NCI-H82 treated with DMSO at 0.1 percent for 48 hours (cell line): ENCODE results near the gene MGAM2.

Source experiments
- DNase-seq: peaks from one replicate; lab custom pipeline; 2025; ENCODE audit not compliant: unreplicated experiment; lab: John Stamatoyannopoulos, UW

Gene MGAM2

DNA sequence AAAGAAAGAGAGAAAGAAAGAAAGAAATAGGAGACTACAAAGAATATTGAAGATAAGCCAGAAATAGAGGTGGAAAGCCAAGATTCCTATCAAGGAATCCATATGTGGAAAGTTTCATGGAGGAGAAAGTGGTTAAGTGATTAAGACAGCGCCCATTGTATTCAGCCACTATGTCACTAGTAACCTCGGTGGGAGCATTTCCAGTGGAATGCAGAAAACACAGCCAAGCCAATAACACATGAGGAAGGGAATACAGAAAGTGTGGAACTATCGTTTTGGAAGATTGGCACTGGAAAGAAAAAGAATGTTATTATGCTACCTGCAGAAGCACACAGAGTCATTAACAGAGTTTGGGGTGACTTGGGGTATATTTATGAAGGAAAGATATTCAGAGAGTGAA is 2.7 kb downstream of the MGAM2 start:
- DNase-seq = no peak

- no peak for DNase-seq
Observed at GRCh38 chr7:142120524-142120923, 9.0 kb downstream of the MGAM2 start.

DNA sequence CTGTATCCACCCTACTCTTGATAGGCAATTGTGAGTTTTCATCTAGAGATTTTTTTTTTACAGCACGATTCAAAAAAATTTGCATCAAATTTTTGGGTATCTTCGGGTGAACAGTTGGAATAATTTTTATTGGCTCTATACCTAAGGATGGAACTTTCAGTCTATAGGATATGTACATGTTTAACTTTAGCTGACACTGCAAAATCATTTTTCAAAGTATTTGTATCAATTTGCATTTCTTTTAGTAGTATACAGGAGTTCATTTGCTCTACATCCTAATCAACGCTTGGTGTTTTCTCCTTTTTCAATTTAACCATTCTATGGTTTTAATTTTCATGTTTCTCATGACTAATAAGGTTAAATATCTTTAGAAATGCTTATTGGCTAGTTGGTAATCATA is 11.7 kb downstream of the MGAM2 start:
- DNase-seq = no peak

- DNase-seq = no peak
Observed at GRCh38 chr7:142125256-142125955, 13.9 kb downstream of the MGAM2 start.

- no peak for DNase-seq
Observed at GRCh38 chr7:142130267-142130666, 18.7 kb downstream of the MGAM2 start.

GRCh38 chr7:142131439-142132185 is 20.1 kb downstream of the MGAM2 start:
- DNase-seq = no peak

DNA sequence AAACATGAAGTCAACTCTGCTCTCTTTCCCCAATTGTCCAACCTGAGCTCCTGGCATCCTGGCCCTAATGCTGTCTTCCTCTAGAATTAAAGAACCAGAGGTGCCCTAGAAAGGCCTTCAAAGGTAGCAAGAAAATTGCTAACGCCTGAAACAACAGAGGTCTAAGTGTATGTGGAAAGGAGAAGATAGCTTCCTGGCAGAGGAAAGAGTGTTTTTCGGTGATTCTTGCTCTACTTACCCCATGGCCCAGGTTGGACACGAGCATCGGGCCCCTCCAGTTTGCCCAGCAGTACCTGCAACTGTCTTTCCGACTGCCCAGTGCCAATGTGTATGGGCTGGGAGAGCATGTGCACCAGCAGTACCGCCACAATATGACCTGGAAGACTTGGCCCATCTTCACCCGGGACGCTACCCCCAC is 22.2 kb downstream of the MGAM2 start:
- DNase-seq = no peak

DNA sequence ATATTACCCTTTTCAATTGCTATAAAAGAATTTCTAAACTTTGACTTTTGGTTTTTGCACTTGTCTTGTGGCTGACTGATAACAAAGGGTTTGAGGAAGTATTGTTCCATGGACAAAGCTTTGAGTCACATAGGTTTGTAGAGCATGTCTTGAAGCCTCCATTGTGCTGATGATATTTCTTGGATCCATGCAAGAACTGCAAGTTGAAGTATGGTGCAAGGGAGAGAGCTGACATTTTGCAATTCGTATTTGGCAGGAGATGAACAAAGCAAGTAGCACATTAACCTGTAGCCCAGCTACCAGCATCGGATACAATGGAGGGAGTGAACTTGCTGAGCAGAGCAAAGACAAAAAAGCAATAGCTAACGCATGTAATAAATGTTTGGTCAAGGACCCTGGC is 23.4 kb downstream of the MGAM2 start:
- no peak for DNase-seq

- DNase-seq = no peak
Observed at GRCh38 chr7:142138996-142139395, 27.5 kb downstream of the MGAM2 start.

DNA sequence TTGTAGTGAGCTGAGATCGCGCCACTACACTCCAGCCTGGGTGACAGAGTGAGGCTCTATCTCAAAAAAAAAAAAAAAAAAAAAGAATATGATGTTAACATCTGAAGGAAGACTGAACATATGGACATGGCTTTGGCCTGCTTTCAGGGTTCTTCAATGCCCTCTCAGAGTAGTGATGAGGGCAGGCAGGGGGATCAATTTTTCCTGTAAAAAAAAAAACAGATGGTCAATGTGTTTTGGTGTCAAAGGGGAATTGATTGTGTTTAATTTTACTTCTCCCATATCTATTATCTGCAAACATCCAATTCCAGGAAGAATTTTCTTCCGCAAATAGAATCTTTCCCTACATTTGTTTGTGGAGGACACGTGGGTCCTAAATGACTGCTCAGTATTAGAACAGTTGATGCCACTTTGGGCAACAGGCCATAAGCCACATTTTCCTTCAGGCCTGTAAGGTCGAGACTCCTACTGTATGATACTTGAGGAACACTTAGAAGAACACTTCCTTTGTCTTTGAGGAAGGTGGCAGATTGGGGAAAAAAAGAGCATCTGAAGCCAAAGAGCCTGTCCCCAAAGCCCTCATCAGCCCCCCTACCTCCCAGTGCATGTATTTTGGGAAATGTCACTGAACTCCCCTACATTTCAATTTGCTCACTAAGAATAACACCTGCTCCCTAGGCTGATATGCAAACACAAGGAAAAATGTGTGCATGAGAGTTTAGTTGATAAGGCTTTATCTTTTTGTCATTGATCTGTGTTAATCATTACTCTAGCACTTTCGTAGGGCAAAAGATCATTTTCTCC is 28.3 kb downstream of the MGAM2 start:
- no peak for DNase-seq

DNA sequence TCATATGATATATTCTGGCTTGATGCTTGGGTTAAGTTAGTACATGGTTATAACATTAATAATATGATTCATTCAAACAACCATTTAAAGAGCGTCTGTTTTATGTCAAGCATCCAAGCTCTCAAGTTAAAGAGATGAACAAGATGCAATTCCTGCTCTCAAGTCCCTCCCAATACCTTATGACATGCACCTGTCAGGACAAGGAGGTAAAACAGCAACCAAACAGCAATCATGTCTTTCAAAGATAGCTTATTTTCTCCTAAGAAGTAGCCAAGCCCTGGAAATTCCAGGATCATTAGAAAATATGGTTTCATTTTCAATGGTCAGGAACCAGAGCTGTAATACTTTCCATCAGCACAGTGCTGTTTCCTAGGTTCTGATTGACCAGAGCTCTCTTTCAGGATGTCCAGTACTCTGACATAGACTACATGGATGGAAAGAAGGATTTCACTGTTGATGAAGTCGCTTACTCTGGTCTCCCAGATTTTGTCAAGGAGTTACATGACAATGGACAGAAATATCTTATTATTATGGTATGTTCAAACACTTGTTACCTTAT is 29.0 kb downstream of the MGAM2 start:
- no peak for DNase-seq

- DNase-seq = no peak
Observed at GRCh38 chr7:142142702-142143101, 31.2 kb downstream of the MGAM2 start.

GRCh38 chr7:142146124-142146523 is 34.6 kb downstream of the MGAM2 start:
- DNase-seq = no peak

DNA sequence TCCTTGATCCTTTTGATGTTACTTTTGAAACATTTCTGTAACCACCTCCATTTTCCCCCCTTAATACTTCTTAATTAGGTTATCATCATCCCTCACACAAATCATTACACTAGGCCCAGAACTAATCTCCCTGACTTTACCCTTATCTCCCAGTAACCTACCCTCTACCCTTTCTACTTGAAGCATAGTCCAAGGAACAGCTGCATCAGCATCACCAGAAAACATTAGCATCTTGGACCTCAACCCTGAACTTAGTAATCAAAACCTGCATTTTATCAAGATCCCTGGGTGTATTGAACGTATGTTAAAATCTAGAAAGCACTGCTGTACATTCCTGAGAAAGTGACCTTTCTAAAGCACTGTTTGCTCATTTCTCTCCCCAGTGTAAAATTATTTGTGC is 38.8 kb downstream of the MGAM2 start:
- DNase-seq = no peak

GRCh38 chr7:142150869-142151268 is 39.4 kb downstream of the MGAM2 start:
- DNase-seq = no peak

DNA sequence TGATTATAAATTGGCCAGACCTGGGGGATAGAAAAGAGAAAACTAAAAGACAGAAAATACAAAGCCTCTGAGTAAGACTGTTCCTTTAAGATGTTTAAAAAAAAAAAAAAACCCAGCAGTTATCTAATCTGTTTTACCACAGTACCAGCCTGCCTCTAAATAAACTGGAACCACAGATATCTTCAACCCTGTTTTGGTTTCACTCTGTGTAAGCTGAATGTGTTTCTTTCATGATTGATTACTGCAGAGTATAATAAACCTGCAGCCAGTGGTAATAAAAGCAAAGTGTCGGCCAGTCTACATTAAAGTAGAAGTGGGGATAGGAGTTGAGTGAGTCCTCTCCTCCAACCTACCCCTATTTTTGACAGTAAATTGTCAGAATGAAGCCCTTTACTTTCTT is 40.6 kb downstream of the MGAM2 start:
- no peak for DNase-seq

- DNase-seq = peak; percentile 30
Observed at GRCh38 chr7:142153400-142153799, 41.9 kb downstream of the MGAM2 start.

DNA sequence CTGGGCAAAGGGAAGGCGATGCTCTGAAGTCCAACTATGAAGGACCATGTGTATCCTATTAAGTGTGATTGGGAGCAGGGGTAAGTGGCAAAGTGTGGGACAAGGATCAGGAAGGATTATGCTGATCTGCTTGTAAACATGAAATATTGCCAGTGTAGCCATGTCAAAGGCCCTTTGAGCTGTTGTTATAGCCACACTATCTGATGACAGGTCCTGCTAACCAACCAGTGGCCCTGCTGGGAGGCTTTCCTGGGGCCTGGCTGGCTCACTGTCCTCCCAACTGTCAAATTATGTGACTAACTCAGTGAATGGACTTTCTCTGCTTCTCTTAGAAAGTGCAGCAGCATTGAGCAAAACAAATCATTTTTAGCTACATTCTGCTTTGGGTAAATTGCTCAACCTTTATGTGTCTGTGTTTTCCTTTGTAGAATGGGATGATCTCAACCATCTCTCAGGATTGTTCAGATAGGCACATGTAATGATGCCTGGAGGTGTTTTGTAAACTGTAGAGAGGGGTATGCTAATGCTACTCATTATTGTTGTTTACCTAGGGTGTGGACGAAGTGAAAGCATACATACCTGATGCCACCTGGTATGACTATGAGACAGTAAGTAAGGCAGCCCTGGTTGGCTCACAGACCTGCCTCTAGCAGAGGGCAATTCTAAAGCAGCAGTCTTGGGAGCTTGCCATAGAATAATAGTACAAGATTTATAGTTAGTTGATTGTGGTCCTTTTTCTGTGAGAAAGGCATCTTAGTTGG is 47.4 kb downstream of the MGAM2 start:
- DNase-seq = peak; percentile 58

DNA sequence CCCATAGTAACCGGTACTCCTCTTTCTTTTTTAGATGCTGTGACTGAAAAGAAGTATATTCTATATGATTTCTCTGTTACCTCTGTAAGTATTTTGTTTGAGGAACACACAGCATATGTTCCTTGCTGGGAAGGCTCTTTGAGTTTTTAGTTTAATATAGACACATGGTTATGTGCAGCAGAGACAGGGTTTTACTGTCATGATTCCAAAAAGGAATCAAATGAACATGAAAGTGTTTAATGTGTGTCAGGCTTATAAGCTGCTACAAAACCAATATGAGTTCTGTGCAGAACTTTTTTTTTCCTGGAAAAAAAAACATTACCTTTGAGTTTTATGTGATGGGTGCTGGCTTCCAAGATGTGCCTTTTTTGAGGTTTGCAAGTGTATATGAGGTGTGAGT is 50.4 kb downstream of the MGAM2 start:
- DNase-seq = no peak

DNA sequence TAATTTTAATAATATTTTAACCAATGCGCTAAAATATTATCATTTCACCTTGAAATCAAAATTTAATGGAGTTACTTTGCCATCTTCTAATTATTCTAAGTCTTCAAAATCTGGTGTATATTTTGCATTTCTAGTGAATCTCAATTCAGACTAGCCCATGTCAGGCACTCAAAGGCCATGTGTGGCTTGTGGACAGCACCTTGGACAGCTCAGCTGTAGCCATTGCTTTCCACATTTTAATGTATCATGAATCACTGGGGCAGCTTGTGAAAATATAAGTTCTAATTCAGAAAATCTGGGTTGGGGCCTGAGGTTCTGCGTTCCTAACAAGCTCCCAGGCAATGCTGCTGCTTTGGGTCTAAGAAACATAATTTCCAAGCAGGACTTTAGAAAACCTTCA is 57.2 kb downstream of the MGAM2 start:
- no peak for DNase-seq

- no peak for DNase-seq
Observed at GRCh38 chr7:142172932-142173331, 61.4 kb downstream of the MGAM2 start.
